SK-N-SH (cell line): ENCODE data around the gene UGCG. TPM values are rescaled to one million over a fixed set of nuclear protein-coding genes. Genes with fewer than 3 reads are reported as not detected.

Source experiments
- CTCF ChIA-PET: fragments of 300-600, 350-600 bp; formaldehyde crosslinking; extraction: SDS; loops from one replicate; lab custom pipeline; 2021; lab: Yijun Ruan, JAX
- POLR2A ChIA-PET: fragments of 350-600 bp; sonication (Branson Sonifier 250); formaldehyde crosslinking; extraction: SDS; loops from one replicate; lab custom pipeline; 2020; ENCODE audit warnings: antibody characterized with exemption, inconsistent platforms; lab: Yijun Ruan, JAX
- DNase-seq: peaks from one replicate; pipeline ENCODE4 v3.0.0; 2012
- H2AFZ ChIP-seq: fragments of 200-600 bp; sonication (generic); 2 replicates; pipeline ENCODE4 v1.8.1; 2016; ENCODE audit warnings: antibody characterized with exemption, mild to moderate bottlenecking, low read depth
- H3F3A ChIP-seq: fragments of 200-600 bp; sonication (generic); replicated peaks from 2 replicates; pipeline ENCODE3; 2016; ENCODE audit warnings: antibody characterized with exemption, mild to moderate bottlenecking; ENCODE audit not compliant: insufficient read depth
- H3K27ac ChIP-seq, 2 experiments: fragments of 200-500 bp in 1 of 2; fragments of 200-600 bp in 1 of 2; sonication (Bioruptor generic) in 1 of 2; sonication (generic), shearing (Covaris generic) in 1 of 2; 2 replicates each; pipeline versions ENCODE4 v1.5.1 to v1.6.1; 2014 to 2016; ENCODE audit warnings: low read depth in 2 of 2, inconsistent platforms in 1 of 2, low read length in 1 of 2, mild to moderate bottlenecking in 1 of 2, mixed read lengths in 1 of 2
- H3K27me3 ChIP-seq: fragments of 200-600 bp; sonication (generic), shearing (Covaris generic); 2 replicates; pipeline ENCODE4 v1.6.1; 2016; ENCODE audit warnings: mixed run types; ENCODE audit not compliant: insufficient read depth
- H3K36me3 ChIP-seq, 2 experiments: fragments of 200-500 bp in 1 of 2; fragments of 200-600 bp in 1 of 2; sonication (Bioruptor generic) in 1 of 2; sonication (generic) in 1 of 2; replicated peaks in 1 of 2; 2 replicates each; pipeline versions ENCODE3 to v1.5.1; 2014 to 2016; ENCODE audit warnings: low read length in 1 of 2, mild to moderate bottlenecking in 1 of 2; ENCODE audit not compliant: insufficient read depth in 2 of 2, control insufficient read depth in 1 of 2
- H3K4me1 ChIP-seq, 2 experiments: fragments of 200-500 bp in 1 of 2; fragments of 200-600 bp in 1 of 2; sonication (Bioruptor generic) in 1 of 2; sonication (generic), shearing (Covaris generic) in 1 of 2; 2 replicates each; pipeline versions ENCODE4 v1.5.1 to v1.6.1; 2014 to 2016; ENCODE audit warnings: low read depth in 1 of 2, low read length in 1 of 2, mixed run types in 1 of 2; ENCODE audit not compliant: insufficient read depth in 2 of 2, control insufficient read depth in 1 of 2
- H3K4me2 ChIP-seq: fragments of 200-600 bp; sonication (generic), shearing (Covaris generic); 2 replicates; pipeline ENCODE4 v1.6.1; 2017; ENCODE audit warnings: mixed run types
- H3K4me3 ChIP-seq, 2 experiments: fragments of 200-500 bp in 1 of 2; fragments of 200-600 bp in 1 of 2; sonication (Bioruptor generic) in 1 of 2; sonication (generic), shearing (Covaris generic) in 1 of 2; 2 replicates each; pipeline versions ENCODE4 v1.5.1 to v1.8.1; 2014 to 2016; ENCODE audit warnings: low read depth in 2 of 2, inconsistent platforms in 1 of 2, low read length in 1 of 2, mild to moderate bottlenecking in 1 of 2, mixed read lengths in 1 of 2, moderate library complexity in 1 of 2
- H3K79me2 ChIP-seq: fragments of 200-600 bp; sonication (generic); 2 replicates; pipeline ENCODE4 v1.8.1; 2017; ENCODE audit warnings: mild to moderate bottlenecking; ENCODE audit not compliant: insufficient read depth
- H3K9ac ChIP-seq: fragments of 200-600 bp; sonication (generic); 2 replicates; pipeline ENCODE4 v1.6.1; 2017; ENCODE audit warnings: mixed run types
- H3K9me2 ChIP-seq: fragments of 200-600 bp; sonication (generic); 2 replicates; pipeline ENCODE4 v1.6.1; 2017; ENCODE audit warnings: mixed run types
- H3K9me3 ChIP-seq: fragments of 200-600 bp; sonication (generic); 2 replicates; pipeline ENCODE4 v1.6.1; 2017; ENCODE audit warnings: mixed run types, mild to moderate bottlenecking, moderate library complexity
- H4K20me1 ChIP-seq: fragments of 200-600 bp; sonication (generic); 2 replicates; pipeline ENCODE4 v1.6.1; 2017; ENCODE audit warnings: mild to moderate bottlenecking, mixed run types; ENCODE audit not compliant: insufficient read depth
- EZH2phosphoT487 ChIP-seq: fragments of 200-600 bp; sonication (generic); IDR thresholded peaks from 2 replicates; pipeline ENCODE4 v1.6.1; 2017; ENCODE audit warnings: low read depth, mixed run types, mild to moderate bottlenecking, antibody characterized with exemption, moderate library complexity, borderline replicate concordance
- FOSL2 ChIP-seq: IDR thresholded peaks from 2 replicates; pipeline ENCODE4 v1.4.0; 2012; ENCODE audit warnings: low read depth, mild to moderate bottlenecking, moderate library complexity, borderline replicate concordance
- GATA2 ChIP-seq: sonication (generic); formaldehyde crosslinking; IDR thresholded peaks from 2 replicates; pipeline ENCODE4 v1.5.0; 2020; ENCODE audit warnings: mild to moderate bottlenecking, missing genetic modification reagents
- IRF3 ChIP-seq: fragments of 150-350 bp; IDR thresholded peaks from 2 replicates; pipeline ENCODE4 v1.6.1; 2016; ENCODE audit warnings: mild to moderate bottlenecking, low read depth, low read length
- PBX3 ChIP-seq: IDR thresholded peaks from 2 replicates; pipeline ENCODE4; 2012
- RAD21 ChIP-seq: IDR thresholded peaks from 2 replicates; pipeline ENCODE4 v1.6.1; 2012; ENCODE audit warnings: mild to moderate bottlenecking, low read length
- REST ChIP-seq: IDR thresholded peaks from 2 replicates; pipeline ENCODE4 v1.6.1; 2012; ENCODE audit warnings: mild to moderate bottlenecking, low read depth, low read length, moderate library complexity
- RFX5 ChIP-seq: IDR thresholded peaks from 2 replicates; pipeline ENCODE4 v1.6.1; 2012; ENCODE audit warnings: mild to moderate bottlenecking, improper control_type of control experiment, low read length
- USF1 ChIP-seq: IDR thresholded peaks from 2 replicates; pipeline ENCODE4 v1.4.0; 2012; ENCODE audit warnings: low read depth, borderline replicate concordance
- YY1 ChIP-seq: IDR thresholded peaks from 2 replicates; pipeline ENCODE4 v1.4.0; 2012; ENCODE audit warnings: low read depth, mild to moderate bottlenecking
- WGBS: methylation state at CpG from one replicate; pipeline ENCODE4 v1.1.6; 2017; ENCODE audit warnings: low lambda C conversion rate; 5-methylcytosine and 5-hydroxymethylcytosine counted together
- polyA plus RNA-seq, 3 experiments: library from polyadenylated mRNA; depleted of rRNA; stranded (reverse); fragments of >200 nt; gene quantifications; 2 replicates each; pipeline ENCODE4 v1.2.3, GENCODE V29; 2012

UGCG gene
- polyA plus RNA-seq, 1 of the 3 experiments (the other 2 are of a cell fraction): 20.0 TPM

- CTCF ChIA-PET: no interaction called here
- Histone ChIP-seq H3K9me3 (no peaks in the 10 kb centered on the region), H3K9ac (no peak overlapping the region), H3K9me2 (no peaks in the 10 kb centered on the region), H3K79me2 (no peaks in the 10 kb centered on the region), H3K27me3 (no peaks in the 10 kb centered on the region), H4K20me1 (no peaks in the 10 kb centered on the region), H3K27ac (no peak overlapping the region), H3K4me3 (no peak overlapping the region), H3K4me2 (no peak overlapping the region), H3K4me1 (no peaks in the 10 kb centered on the region), H3F3A (no peaks in the 10 kb centered on the region), H3K36me3 (no peaks in the 10 kb centered on the region), H2AFZ (no peak overlapping the region)
- 94% methylated on average over 2 of the region's 2 CpGs for WGBS
- no peak for DNase-seq
- TF ChIP-seq GATA2 (no peak), RAD21 (no peak), YY1 (no peak), IRF3 (no peak), PBX3 (no peak), REST (no peak), USF1 (no peak)
- POLR2A ChIA-PET: no interaction called here
Measured at GRCh38 chr9:111877420-111877819, 19.2 kb upstream of the UGCG start.

GRCh38 chr9:111878946-111879345, 17.7 kb upstream of the UGCG start:
- H3K9me3 ChIP-seq: no peaks in the 10 kb centered on the region
- H3K4me1 ChIP-seq: no peaks in the 10 kb centered on the region
- no peaks in the 10 kb centered on the region for H3K27me3 ChIP-seq
- no peaks in the 10 kb centered on the region for H4K20me1 ChIP-seq
- H3K4me3 ChIP-seq: no peak overlapping the region
- no peak for DNase-seq
- ChIA-PET CTCF (no interaction called here), POLR2A (no interaction called here)
- H3K9me2 ChIP-seq: no peaks in the 10 kb centered on the region
- no peak overlapping the region for H2AFZ ChIP-seq
- no peak overlapping the region for H3K9ac ChIP-seq
- no peaks in the 10 kb centered on the region for H3K36me3 ChIP-seq
- no peak overlapping the region for H3K4me2 ChIP-seq
- 86% methylated on average over 3 of the region's 3 CpGs for WGBS
- H3F3A ChIP-seq: no peaks in the 10 kb centered on the region
- no peak overlapping the region for H3K27ac ChIP-seq
- TF ChIP-seq EZH2phosphoT487 (no peak), FOSL2 (no peak), RFX5 (no peak)
- no peaks in the 10 kb centered on the region for H3K79me2 ChIP-seq
